T-cell (primary cell): ENCODE results near the gene YKT6. TPM values are rescaled to one million over a fixed set of nuclear protein-coding genes. Genes with fewer than 3 reads are reported as not detected.

Experiments used
- ATAC-seq, 4 experiments: fragments of 200-7000 bp in 3 of 4; fragments of 150-1000 bp in 1 of 4; cut with Tn5 transposase; replicated peaks in 1 of 4; 1 replicate in 3 of 4; 2 replicates in 1 of 4; pipeline ENCODE4 v1.10.0; 2021; ENCODE audit warnings: moderate library complexity in 3 of 4, mild to moderate bottlenecking in 2 of 4, moderate number of reproducible peaks in 1 of 4
- CTCF ChIA-PET, 2 donors: fragments of 300-600 bp; sonication (Branson Sonifier 250); formaldehyde crosslinking; loops; one replicate each; lab custom pipeline; 2022; ENCODE audit warnings: antibody characterized with exemption in 2 of 2; lab: Charles Lee
- POLR2A ChIA-PET, 2 donors: fragments of 300-600 bp; sonication (Branson Sonifier 250); formaldehyde crosslinking; loops; one replicate each; lab custom pipeline; 2022; ENCODE audit warnings: antibody characterized with exemption in 2 of 2; lab: Charles Lee
- DNase-seq, 35 experiments: peaks; one replicate each; pipeline versions ENCODE4 v3.0.0 to v3.0.0-alpha.2; 2013 to 2023
- H3K27ac ChIP-seq: one replicate; pipeline ENCODE4 v1.5.1; 2013; ENCODE audit warnings: low read length
- H3K27me3 ChIP-seq, 2 experiments: replicated peaks in 1 of 2; 1 replicate in 1 of 2; 2 replicates in 1 of 2; pipeline versions ENCODE4 v1.6.1 to v1.7.0; 2013; ENCODE audit warnings: low read length in 1 of 2, mixed read lengths in 1 of 2; ENCODE audit not compliant: control insufficient read depth in 2 of 2, insufficient read depth in 2 of 2; ENCODE audit errors: extremely low read depth in 1 of 2
- H3K36me3 ChIP-seq, 2 donors: 1 replicate in 1 of 2; 2 replicates in 1 of 2; pipeline versions ENCODE4 v1.6.1 to v1.7.0; 2013; ENCODE audit warnings: low read length in 1 of 2; ENCODE audit not compliant: control insufficient read depth in 2 of 2, insufficient read depth in 1 of 2; ENCODE audit errors: extremely low read depth in 1 of 2
- H3K4me1 ChIP-seq, 2 experiments: 1 replicate in 1 of 2; 2 replicates in 1 of 2; pipeline versions ENCODE4 v1.6.1 to v1.7.0; 2013; ENCODE audit warnings: low read length in 2 of 2, mixed read lengths in 1 of 2; ENCODE audit not compliant: insufficient read depth in 2 of 2, control insufficient read depth in 1 of 2; ENCODE audit errors: extremely low read depth in 1 of 2
- H3K4me3 ChIP-seq, 2 donors: 1 replicate in 1 of 2; 2 replicates in 1 of 2; pipeline versions ENCODE4 v1.5.1 to v1.7.0; 2013; ENCODE audit warnings: mild to moderate bottlenecking in 2 of 2, low read length in 1 of 2, moderate library complexity in 1 of 2; ENCODE audit not compliant: control insufficient read depth in 1 of 2; ENCODE audit errors: extremely low read depth in 1 of 2
- H3K9me3 ChIP-seq: 2 replicates; pipeline ENCODE4 v1.7.0; 2013
- H3K27ac Mint-ChIP-seq, 2 donors: one replicate each; pipeline ENCODE4 v1.8.0; 2020 to 2021; ENCODE audit warnings: mild to moderate bottlenecking in 2 of 2, mixed read lengths in 2 of 2
- H3K27me3 Mint-ChIP-seq, 2 donors: one replicate each; pipeline ENCODE4 v1.8.0; 2021 to 2022; ENCODE audit warnings: mixed read lengths in 2 of 2
- H3K36me3 Mint-ChIP-seq: one replicate; pipeline ENCODE4 v1.8.0; 2021; ENCODE audit warnings: mixed read lengths
- H3K4me1 Mint-ChIP-seq, 3 donors: one replicate each; pipeline ENCODE4 v1.8.0; 2020 to 2022; ENCODE audit warnings: mixed read lengths in 3 of 3, mild to moderate bottlenecking in 1 of 3
- H3K4me3 Mint-ChIP-seq, 3 donors: one replicate each; pipeline ENCODE4 v1.8.0; 2020 to 2022; ENCODE audit warnings: mild to moderate bottlenecking in 3 of 3, mixed read lengths in 3 of 3, moderate library complexity in 3 of 3
- H3K9me3 Mint-ChIP-seq, 3 donors: one replicate each; pipeline ENCODE4 v1.8.0; 2020 to 2022; ENCODE audit warnings: mixed read lengths in 3 of 3
- WGBS: methylation state at CpG from one replicate; pipeline ENCODE4 v1.1.5; 2013; ENCODE audit warnings: missing lambda C conversion rate; ENCODE audit not compliant: insufficient coverage; 5-methylcytosine and 5-hydroxymethylcytosine counted together
- total RNA-seq, 35 experiments: library from RNA in 6 of 35; stranded (reverse) in 6 of 35; fragments of 120-200 nt in 1 of 35; gene quantifications; one replicate each; pipeline versions ENCODE4 v1.2.1 to v1.2.4 and lab custom pipeline; 2013 to 2026

YKT6 gene
- total RNA-seq, 5 donors from 2014 or later (not counting 1 experiment from before 2014, with no cell fraction given), result 55.1 to 74.3 (median 60.2) TPM

- ChIA-PET CTCF (interaction anchor here (0.6 to 1.1 kb wide), 2 partner anchors 16 to 850 kb away, joined by 3 read pairs; no protein-coding TSS in a partner anchor), POLR2A (interaction anchor here in 1 of 2 donors (0.6 kb wide), 1 partner anchor 114 kb away, joined by 5 read pairs; no protein-coding TSS in a partner anchor)
- Histone ChIP-seq H3K27ac (peak overlapping the region; percentile 87), H3K4me1 (peaks cover 19 to 31% of the 10 kb centered on the region in 2 experiments), H3K9me3 (no peaks in the 10 kb centered on the region), H3K27me3 (no peaks in the 10 kb centered on the region), H3K36me3 (no peaks in the 10 kb centered on the region), H3K4me3 (peak overlapping the region in 1 of 2 donors; percentile 16)
- peaks cover 0 to 5% of the 10 kb centered on the region in 2 donors for H3K27me3 Mint-ChIP-seq
- ATAC-seq (peak; percentile 91 to 95 (median 94)), DNase-seq (peak; percentile 38 to 73 (median 54))
- no peaks in the 10 kb centered on the region for H3K36me3 Mint-ChIP-seq
- no peaks in the 10 kb centered on the region for H3K9me3 Mint-ChIP-seq
- peak overlapping the region; percentile 90 to 94 for H3K27ac Mint-ChIP-seq
- H3K4me3 Mint-ChIP-seq, result peak overlapping the region; percentile 29 to 63 (median 58)
- 5% methylated on average over 14 of the region's 18 CpGs for WGBS
- H3K4me1 Mint-ChIP-seq, result peaks cover 25 to 29% (median 27%) of the 10 kb centered on the region in 3 donors
Measured at GRCh38 chr7:44257618-44258422, 57.0 kb downstream of the YKT6 start.

- peaks cover 0 to 5% of the 10 kb centered on the region in 2 donors for H3K27me3 Mint-ChIP-seq
- peak overlapping the region; percentile 87 for H3K27ac ChIP-seq
- DNase-seq (no peak), ATAC-seq (no peak)
- peak overlapping the region; percentile 29 to 63 (median 58) for H3K4me3 Mint-ChIP-seq
- CTCF ChIA-PET, result interaction anchor here (0.6 to 1.1 kb wide), 2 partner anchors 17 to 851 kb away, joined by 3 read pairs; no protein-coding TSS in a partner anchor
- peaks cover 25 to 29% (median 27%) of the 10 kb centered on the region in 3 donors for H3K4me1 Mint-ChIP-seq
- no peaks in the 10 kb centered on the region for H3K36me3 ChIP-seq
- 60% methylated on average over 2 of the region's 4 CpGs for WGBS
- no peaks in the 10 kb centered on the region for H3K9me3 ChIP-seq
- POLR2A ChIA-PET, result interaction anchor here in 1 of 2 donors (0.6 kb wide), 1 partner anchor 113 kb away, joined by 5 read pairs; no protein-coding TSS in a partner anchor
- peak overlapping the region in 1 of 2 donors; percentile 16 for H3K4me3 ChIP-seq
- H3K36me3 Mint-ChIP-seq, result no peaks in the 10 kb centered on the region
- peaks cover 19 to 31% of the 10 kb centered on the region in 2 experiments for H3K4me1 ChIP-seq
- peak overlapping the region; percentile 90 to 94 for H3K27ac Mint-ChIP-seq
- H3K27me3 ChIP-seq, result peaks cover 0 to 2% of the 10 kb centered on the region in 2 experiments
- no peaks in the 10 kb centered on the region for H3K9me3 Mint-ChIP-seq
Measured at GRCh38 chr7:44258423-44258760, 57.6 kb downstream of the YKT6 start.

GRCh38 chr7:44258865-44259546 lies 58.2 kb downstream of the YKT6 start:
- peak overlapping the region in 1 of 3 donors; percentile 63 for H3K4me3 Mint-ChIP-seq
- peak overlapping the region; percentile 90 to 94 for H3K27ac Mint-ChIP-seq
- DNase-seq (no peak), ATAC-seq (no peak)
- H3K9me3 Mint-ChIP-seq, result no peaks in the 10 kb centered on the region
- Histone ChIP-seq H3K27ac (peak overlapping the region; percentile 87), H3K9me3 (no peaks in the 10 kb centered on the region), H3K27me3 (peaks cover 0 to 8% of the 10 kb centered on the region in 2 experiments), H3K4me1 (peaks cover 19 to 31% of the 10 kb centered on the region in 2 experiments), H3K4me3 (no peak overlapping the region), H3K36me3 (no peaks in the 10 kb centered on the region)
- WGBS, result 98% methylated on average over 14 of the region's 14 CpGs
- H3K27me3 Mint-ChIP-seq, result peaks cover 0 to 5% of the 10 kb centered on the region in 2 donors
- no peaks in the 10 kb centered on the region for H3K36me3 Mint-ChIP-seq
- CTCF ChIA-PET, result no interaction called here
- H3K4me1 Mint-ChIP-seq, result peaks cover 25 to 29% (median 27%) of the 10 kb centered on the region in 3 donors
- POLR2A ChIA-PET, result interaction anchor here in 1 of 2 donors (0.5 to 0.6 kb wide), 2 partner anchors 112 to 210 kb away, joined by 5 to 9 read pairs; no protein-coding TSS in a partner anchor

GRCh38 chr7:44259547-44260457 lies 59.0 kb downstream of the YKT6 start:
- Histone ChIP-seq H3K9me3 (no peaks in the 10 kb centered on the region), H3K36me3 (no peaks in the 10 kb centered on the region), H3K27me3 (peaks cover 0 to 15% of the 10 kb centered on the region in 2 experiments), H3K27ac (no peak overlapping the region), H3K4me3 (no peak overlapping the region), H3K4me1 (peaks cover 19 to 31% of the 10 kb centered on the region in 2 experiments)
- ChIA-PET POLR2A (interaction anchor here in 1 of 2 donors (0.5 kb wide), 1 partner anchor 209 kb away, joined by 9 read pairs; no protein-coding TSS in a partner anchor), CTCF (no interaction called here)
- no peak overlapping the region for H3K4me3 Mint-ChIP-seq
- H3K27me3 Mint-ChIP-seq, result peaks cover 0 to 5% of the 10 kb centered on the region in 2 donors
- WGBS, result 97% methylated on average over 8 of the region's 18 CpGs
- H3K9me3 Mint-ChIP-seq, result no peaks in the 10 kb centered on the region
- ATAC-seq (no peak), DNase-seq (no peak)
- H3K36me3 Mint-ChIP-seq, result no peaks in the 10 kb centered on the region
- H3K27ac Mint-ChIP-seq, result peak overlapping the region; percentile 55 to 68
- H3K4me1 Mint-ChIP-seq, result peaks cover 25 to 29% (median 27%) of the 10 kb centered on the region in 3 donors

- no peaks in the 10 kb centered on the region for H3K9me3 Mint-ChIP-seq
- ChIA-PET POLR2A (no interaction called here), CTCF (no interaction called here)
- H3K4me1 Mint-ChIP-seq, result peaks cover 25 to 29% (median 27%) of the 10 kb centered on the region in 3 donors
- H3K27me3 Mint-ChIP-seq, result peaks cover 0 to 5% of the 10 kb centered on the region in 2 donors
- ATAC-seq (no peak), DNase-seq (no peak)
- WGBS, result 67% methylated on average over 1 of the region's 5 CpGs
- H3K27me3 ChIP-seq, result peaks cover 0 to 16% of the 10 kb centered on the region in 2 experiments
- no peak overlapping the region for H3K27ac Mint-ChIP-seq
- no peak overlapping the region for H3K4me3 ChIP-seq
- H3K36me3 Mint-ChIP-seq, result no peaks in the 10 kb centered on the region
- H3K36me3 ChIP-seq, result no peaks in the 10 kb centered on the region
- peaks cover 19 to 31% of the 10 kb centered on the region in 2 experiments for H3K4me1 ChIP-seq
- no peak overlapping the region for H3K4me3 Mint-ChIP-seq
- no peaks in the 10 kb centered on the region for H3K9me3 ChIP-seq
- no peak overlapping the region for H3K27ac ChIP-seq
Measured at GRCh38 chr7:44261240-44261639, 60.5 kb downstream of the YKT6 start.
